Natural killer cell treated with Interleukin-12 subunit alpha and Interleukin-12 subunit beta and Interleukin-15 and Interleukin-18, amount 100 ng/mL, for 72 hours (primary cell): ENCODE data around the gene DUSP5. TPM values are rescaled to one million over a fixed set of nuclear protein-coding genes. Genes with fewer than 3 reads are reported as not detected.

Experiments
- ATAC-seq, 2 donors: fragments of 150-1000 bp; cut with Tn5 transposase in 1 of 2; sonication (Bioruptor Pico), chemical (Tn5 transposase) in 1 of 2; 2 replicates each; pipeline ENCODE4 v1.10.0; 2021
- DNase-seq: peaks from one replicate; pipeline ENCODE4 v3.0.0; 2022; ENCODE audit warnings: low spot score
- H3K27ac Mint-ChIP-seq, 2 donors: 1 replicate in 1 of 2; 2 replicates in 1 of 2; pipeline ENCODE4 v1.8.0; 2022; ENCODE audit warnings: mixed read lengths in 2 of 2, mild to moderate bottlenecking in 1 of 2, moderate library complexity in 1 of 2
- H3K27me3 Mint-ChIP-seq, 2 donors: 1 replicate in 1 of 2; 2 replicates in 1 of 2; pipeline ENCODE4 v1.8.0; 2022; ENCODE audit warnings: mixed read lengths in 2 of 2
- H3K36me3 Mint-ChIP-seq: one replicate; pipeline ENCODE4 v1.8.0; 2022; ENCODE audit warnings: mixed read lengths
- H3K4me1 Mint-ChIP-seq, 2 donors: 1 replicate in 1 of 2; 2 replicates in 1 of 2; pipeline ENCODE4 v1.8.0; 2022; ENCODE audit warnings: low read depth in 2 of 2, mixed read lengths in 2 of 2, mild to moderate bottlenecking in 1 of 2
- H3K4me3 Mint-ChIP-seq: one replicate; pipeline ENCODE4 v1.8.0; 2022; ENCODE audit warnings: mixed read lengths
- H3K9me3 Mint-ChIP-seq: 2 replicates; pipeline ENCODE4 v1.8.0; 2022; ENCODE audit warnings: mixed read lengths
- total RNA-seq, 2 donors: library from RNA; stranded (reverse); gene quantifications; one replicate each; pipeline ENCODE4 v1.2.3, GENCODE V29; 2022

Gene DUSP5
- total RNA-seq, 2 donors from 2014 or later, result 159 to 311 TPM

DNA sequence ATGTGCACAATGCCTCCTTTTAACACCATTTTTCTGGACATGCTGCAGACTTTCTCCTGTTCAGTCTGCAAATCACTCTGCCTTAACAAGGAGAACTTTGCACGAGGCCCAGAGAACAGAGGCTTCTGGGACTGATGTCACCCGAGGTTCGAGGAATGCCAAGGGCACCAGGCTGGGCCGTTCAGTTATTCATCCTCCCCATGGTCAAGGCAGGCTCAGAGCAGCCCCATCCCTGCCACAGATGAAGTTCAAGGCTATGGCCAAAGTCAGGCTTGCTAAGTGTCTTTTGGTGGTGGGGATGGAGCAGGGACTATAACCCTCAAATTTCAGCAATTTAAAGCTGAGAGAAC, 9.4 kb upstream of the DUSP5 start:
- ATAC-seq (peak in 1 of 2 donors; percentile 36), DNase-seq (no peak)
- Mint-ChIP-seq H3K4me1 (peaks cover 23 to 29% of the 10 kb centered on the region in 2 donors), H3K4me3 (no peak overlapping the region), H3K36me3 (no peaks in the 10 kb centered on the region), H3K27ac (no peak overlapping the region), H3K27me3 (peaks cover 0 to 3% of the 10 kb centered on the region in 2 donors), H3K9me3 (no peaks in the 10 kb centered on the region)

DNA sequence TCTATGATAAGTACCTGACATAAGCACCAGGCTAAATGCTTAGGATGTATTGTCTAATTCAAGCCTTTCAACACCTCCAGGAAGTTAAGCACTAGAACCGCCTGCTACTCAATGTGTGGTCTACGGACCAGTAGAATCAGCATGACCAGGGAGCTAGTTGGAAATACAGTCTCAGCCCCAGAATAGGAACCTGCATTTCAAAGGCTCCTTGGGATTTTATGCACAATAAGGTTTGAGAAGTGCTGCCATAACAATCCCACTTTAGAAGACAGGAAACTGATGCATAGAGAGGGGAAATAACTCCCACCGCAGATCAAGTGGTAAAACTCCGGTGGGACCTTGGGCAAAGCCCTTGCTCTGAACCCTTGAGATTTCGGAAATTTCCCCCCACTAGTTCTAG, 8.8 kb upstream of the DUSP5 start:
- Mint-ChIP-seq H3K4me1 (peaks cover 27 to 34% of the 10 kb centered on the region in 2 donors), H3K27ac (peak overlapping the region in 1 of 2 donors; percentile 37), H3K36me3 (peaks cover 3% of the 10 kb centered on the region), H3K9me3 (no peaks in the 10 kb centered on the region), H3K4me3 (no peak overlapping the region), H3K27me3 (peaks cover 0 to 3% of the 10 kb centered on the region in 2 donors)
- no peak for DNase-seq
- no peak for ATAC-seq

DNA sequence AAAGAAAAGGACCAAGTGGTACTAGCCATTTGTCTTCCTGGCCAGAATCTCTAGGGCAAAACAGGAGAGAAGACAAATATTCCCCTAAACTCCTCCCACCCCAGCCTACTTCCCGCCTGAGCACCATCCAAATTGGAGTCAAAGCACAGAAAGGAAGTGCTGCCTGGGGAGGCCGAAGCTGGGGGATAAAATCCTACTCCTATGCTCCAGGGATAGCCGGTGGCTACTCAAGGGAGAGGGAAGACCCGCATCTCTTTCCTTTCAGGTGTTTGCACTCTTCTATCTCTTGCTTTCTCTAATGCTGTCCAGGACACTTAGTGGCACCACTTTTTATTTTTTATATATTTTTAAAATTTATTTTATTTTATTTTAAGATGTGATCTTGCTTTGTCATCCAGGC, 7.1 kb upstream of the DUSP5 start:
- DNase-seq (no peak), ATAC-seq (no peak)
- H3K4me3 Mint-ChIP-seq, result no peak overlapping the region
- H3K4me1 Mint-ChIP-seq, result peaks cover 32 to 41% of the 10 kb centered on the region in 2 donors
- H3K27me3 Mint-ChIP-seq, result peaks cover 0 to 3% of the 10 kb centered on the region in 2 donors
- no peak overlapping the region for H3K27ac Mint-ChIP-seq
- H3K36me3 Mint-ChIP-seq, result peaks cover 7% of the 10 kb centered on the region
- no peaks in the 10 kb centered on the region for H3K9me3 Mint-ChIP-seq

DNA sequence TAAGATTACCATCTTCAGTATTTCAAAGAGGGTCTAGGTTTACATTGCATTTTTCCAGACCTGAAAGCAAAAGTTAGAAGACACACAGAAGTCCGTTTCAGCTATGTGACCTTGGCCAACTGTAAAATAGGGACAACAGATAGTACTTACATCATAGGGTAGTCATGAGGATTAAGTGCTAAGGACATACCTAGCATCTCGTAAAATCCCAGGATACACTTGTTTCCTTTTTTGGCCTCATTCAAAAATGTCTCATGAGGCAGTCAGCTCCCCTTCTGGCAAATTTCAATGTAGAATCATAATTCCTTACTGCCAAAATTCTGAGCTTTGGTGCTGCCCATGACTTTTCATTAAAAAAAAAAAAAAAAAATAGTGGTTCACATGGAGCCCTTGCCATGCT, 6.4 kb upstream of the DUSP5 start:
- ATAC-seq (no peak), DNase-seq (no peak)
- H3K36me3 Mint-ChIP-seq, result peaks cover 7% of the 10 kb centered on the region
- no peak overlapping the region for H3K27ac Mint-ChIP-seq
- peaks cover 39 to 48% of the 10 kb centered on the region in 2 donors for H3K4me1 Mint-ChIP-seq
- H3K4me3 Mint-ChIP-seq, result no peak overlapping the region
- H3K9me3 Mint-ChIP-seq, result no peaks in the 10 kb centered on the region
- peaks cover 0 to 3% of the 10 kb centered on the region in 2 donors for H3K27me3 Mint-ChIP-seq

DNA sequence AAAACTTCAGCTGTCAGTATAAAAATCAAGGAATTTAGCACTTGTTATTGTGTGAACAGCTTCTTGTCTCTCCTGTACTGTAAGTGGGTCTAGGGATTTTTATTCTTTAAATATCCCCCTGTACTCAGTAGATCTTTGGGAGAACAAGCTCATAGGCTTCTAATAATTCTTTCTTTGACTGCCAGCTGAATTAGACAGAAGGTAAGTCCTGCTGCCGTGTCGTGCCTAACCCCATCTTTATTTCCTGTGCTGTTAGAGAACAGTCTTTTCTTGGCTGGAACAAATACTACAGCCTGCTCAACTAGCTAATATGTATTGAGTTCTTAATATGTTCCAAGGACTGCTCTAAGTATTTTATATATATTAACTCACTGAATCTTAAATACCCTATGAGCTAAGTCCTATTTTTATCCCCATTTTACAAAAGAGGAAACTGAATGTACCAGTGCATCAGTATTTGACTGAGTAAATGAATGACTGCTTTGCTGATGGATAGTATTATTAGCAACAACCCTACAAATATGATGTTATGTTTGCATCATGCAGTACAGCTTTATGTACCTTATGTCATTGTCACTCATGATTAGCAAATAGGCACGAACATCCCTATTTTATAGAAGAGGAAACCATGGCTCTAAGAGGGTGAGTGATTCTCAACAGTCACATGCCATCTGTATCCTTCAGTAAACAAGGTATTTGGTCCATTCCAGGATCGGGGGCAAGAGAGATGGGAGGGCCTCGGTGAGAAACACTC, 5.5 kb upstream of the DUSP5 start:
- H3K9me3 Mint-ChIP-seq, result no peaks in the 10 kb centered on the region
- no peak overlapping the region for H3K4me3 Mint-ChIP-seq
- peak overlapping the region; percentile 0 to 36 for H3K27ac Mint-ChIP-seq
- H3K4me1 Mint-ChIP-seq, result peaks cover 43 to 55% of the 10 kb centered on the region in 2 donors
- H3K36me3 Mint-ChIP-seq, result peaks cover 7% of the 10 kb centered on the region
- DNase-seq, result no peak
- H3K27me3 Mint-ChIP-seq, result no peaks in the 10 kb centered on the region
- no peak for ATAC-seq

DNA sequence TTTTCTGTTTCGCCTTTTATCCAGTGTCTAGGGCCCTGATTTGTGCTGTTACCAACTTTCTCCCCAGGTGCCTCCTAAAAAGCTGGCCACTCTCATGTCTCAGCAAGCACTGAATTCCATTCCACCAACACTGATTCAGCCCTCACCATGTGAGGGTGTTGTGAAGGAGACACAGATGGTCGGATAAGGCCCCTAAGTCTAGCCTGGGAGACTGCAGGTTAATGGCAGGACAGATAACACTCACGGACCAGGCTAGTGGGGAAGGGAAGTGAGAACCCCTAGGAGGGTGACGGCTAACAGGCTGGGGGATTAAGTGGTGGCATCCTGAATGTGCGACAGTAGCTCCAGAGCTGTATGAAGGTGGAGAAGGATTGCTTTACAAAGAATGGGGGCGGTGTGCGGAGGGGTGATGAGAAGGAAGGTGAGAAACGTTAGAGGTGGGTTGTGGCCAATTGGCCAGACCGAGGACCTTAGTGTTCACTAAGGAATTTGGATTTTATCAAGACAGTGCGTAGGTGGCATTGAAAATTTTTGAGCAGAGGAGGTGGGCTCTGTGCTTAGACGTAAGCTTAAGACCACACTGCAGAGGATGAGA, 3.8 kb upstream of the DUSP5 start:
- Mint-ChIP-seq H3K36me3 (peaks cover 11% of the 10 kb centered on the region), H3K4me1 (peaks cover 33 to 50% of the 10 kb centered on the region in 2 donors), H3K27me3 (no peaks in the 10 kb centered on the region), H3K4me3 (peak overlapping the region; percentile 33), H3K27ac (peak overlapping the region in 1 of 2 donors; percentile 40), H3K9me3 (no peaks in the 10 kb centered on the region)
- no peak for ATAC-seq
- no peak for DNase-seq

DNA sequence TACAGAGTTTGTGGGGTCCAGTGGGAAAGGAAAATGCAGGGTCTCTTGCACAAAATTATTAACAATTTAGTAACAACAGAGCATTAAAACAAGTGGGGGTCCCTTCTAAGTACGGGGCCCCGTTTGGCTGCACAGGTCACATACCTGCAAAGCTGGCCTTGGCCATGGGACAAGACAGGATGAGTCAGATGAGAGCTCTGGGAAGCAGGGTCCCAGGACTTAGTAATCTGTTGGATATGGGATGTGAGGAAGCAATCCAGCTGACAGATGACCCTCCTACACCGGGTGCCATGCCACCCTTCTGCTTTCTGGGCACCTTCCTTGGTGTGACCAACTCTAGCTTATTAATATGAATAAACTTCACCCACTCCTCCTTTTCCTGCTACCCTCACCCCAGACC, 3.2 kb upstream of the DUSP5 start:
- Mint-ChIP-seq H3K4me1 (peaks cover 33 to 50% of the 10 kb centered on the region in 2 donors), H3K4me3 (peak overlapping the region; percentile 33), H3K27ac (no peak overlapping the region), H3K9me3 (no peaks in the 10 kb centered on the region), H3K27me3 (no peaks in the 10 kb centered on the region), H3K36me3 (peaks cover 17% of the 10 kb centered on the region)
- DNase-seq (no peak), ATAC-seq (no peak)

DNA sequence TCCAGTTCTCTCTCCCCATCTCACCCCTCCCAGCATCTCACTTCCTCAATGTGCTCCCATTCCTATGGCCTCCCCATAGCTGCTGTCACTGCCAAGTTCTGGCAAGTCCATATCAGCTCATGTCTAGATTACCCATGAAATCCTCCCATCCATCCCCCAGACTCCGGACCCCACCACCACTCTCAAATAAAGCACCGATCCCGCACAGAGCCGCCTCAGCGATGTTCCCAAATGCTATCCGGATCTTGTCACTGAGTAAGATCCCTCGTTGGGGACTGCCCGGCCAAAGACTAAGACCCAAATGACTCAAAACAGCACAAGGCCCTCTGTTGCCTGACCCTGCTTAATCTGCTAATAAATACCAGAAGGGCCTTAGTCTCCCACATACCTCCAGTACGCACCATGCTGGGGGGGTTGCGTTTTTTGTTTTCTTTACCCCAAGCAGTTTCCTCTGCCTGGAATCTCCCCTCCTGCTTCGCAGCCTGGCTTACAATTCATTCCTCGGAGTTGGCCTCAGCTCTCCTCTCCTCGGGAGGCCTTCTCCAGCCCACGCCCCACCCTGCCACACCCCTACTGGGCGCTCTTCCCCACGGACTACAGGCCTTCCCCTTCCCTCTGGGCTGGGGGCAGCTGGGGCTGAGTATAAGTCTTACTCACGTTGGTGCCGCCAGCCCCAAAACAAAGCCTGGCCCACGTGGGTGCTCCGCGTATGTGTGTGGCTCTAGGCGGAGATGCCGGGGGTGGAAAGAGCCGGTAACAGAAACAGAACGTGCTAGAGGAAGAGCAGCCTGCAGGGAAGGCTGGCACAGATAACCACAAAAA, 1.8 kb upstream of the DUSP5 start:
- Mint-ChIP-seq H3K27me3 (no peaks in the 10 kb centered on the region), H3K4me1 (peaks cover 42 to 63% of the 10 kb centered on the region in 2 donors)
- peak in 1 of 2 donors; percentile 3 for ATAC-seq

DNA sequence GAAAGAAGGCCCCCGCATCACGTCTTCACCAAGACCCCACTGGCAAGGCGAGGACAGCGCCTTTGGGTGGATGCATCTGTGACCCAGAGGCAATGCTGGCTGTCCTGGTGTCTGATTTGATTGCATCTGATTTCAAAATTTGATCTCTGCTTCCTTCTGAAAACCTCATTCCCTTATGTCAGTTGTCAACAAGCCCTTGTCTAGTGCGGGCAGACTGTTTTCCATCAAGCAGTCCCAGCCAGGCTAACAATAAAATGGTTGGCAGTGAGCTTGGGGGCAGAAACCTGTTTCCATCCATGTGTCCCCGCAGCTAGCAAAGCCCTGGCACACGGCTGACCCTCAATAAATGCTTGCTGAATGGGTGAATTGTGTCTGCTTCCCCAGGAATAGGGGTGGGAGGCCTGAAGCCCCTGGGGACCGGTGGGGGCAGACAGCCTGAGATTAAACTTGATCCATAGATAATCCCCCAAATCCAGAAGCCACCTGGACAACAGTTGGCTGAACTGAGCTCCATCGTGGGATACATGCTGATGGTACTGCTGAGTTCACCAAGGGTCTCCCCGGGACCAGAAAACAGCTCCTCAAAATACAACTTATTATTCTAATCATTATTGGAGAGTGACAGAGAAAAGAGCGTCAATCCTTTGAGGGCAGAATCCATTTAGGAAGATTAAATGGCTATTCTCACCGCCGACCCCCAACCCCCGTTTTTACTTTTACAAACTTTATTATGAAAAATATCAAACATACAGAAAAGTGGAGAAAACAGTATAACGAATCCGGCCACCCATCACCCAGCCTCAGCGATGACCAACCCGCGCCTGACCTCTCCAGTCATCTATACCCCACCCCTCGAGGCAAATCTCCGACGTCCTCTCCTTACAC, 912 bp upstream of the DUSP5 start:
- no peak for DNase-seq
- Mint-ChIP-seq H3K9me3 (no peaks in the 10 kb centered on the region), H3K4me3 (peak overlapping the region; percentile 98), H3K36me3 (peaks cover 40% of the 10 kb centered on the region), H3K27me3 (no peaks in the 10 kb centered on the region), H3K4me1 (peaks cover 49 to 72% of the 10 kb centered on the region in 2 donors), H3K27ac (peak overlapping the region; percentile 96 to 99)
- no peak for ATAC-seq

More for the DNA sequence above, 1.8 kb upstream of the DUSP5 start:
- H3K36me3 Mint-ChIP-seq, result peaks cover 31% of the 10 kb centered on the region
- H3K27ac Mint-ChIP-seq, result peak overlapping the region; percentile 96 to 99
- no peak for DNase-seq
- peak overlapping the region; percentile 98 for H3K4me3 Mint-ChIP-seq
- H3K9me3 Mint-ChIP-seq, result no peaks in the 10 kb centered on the region

DNA sequence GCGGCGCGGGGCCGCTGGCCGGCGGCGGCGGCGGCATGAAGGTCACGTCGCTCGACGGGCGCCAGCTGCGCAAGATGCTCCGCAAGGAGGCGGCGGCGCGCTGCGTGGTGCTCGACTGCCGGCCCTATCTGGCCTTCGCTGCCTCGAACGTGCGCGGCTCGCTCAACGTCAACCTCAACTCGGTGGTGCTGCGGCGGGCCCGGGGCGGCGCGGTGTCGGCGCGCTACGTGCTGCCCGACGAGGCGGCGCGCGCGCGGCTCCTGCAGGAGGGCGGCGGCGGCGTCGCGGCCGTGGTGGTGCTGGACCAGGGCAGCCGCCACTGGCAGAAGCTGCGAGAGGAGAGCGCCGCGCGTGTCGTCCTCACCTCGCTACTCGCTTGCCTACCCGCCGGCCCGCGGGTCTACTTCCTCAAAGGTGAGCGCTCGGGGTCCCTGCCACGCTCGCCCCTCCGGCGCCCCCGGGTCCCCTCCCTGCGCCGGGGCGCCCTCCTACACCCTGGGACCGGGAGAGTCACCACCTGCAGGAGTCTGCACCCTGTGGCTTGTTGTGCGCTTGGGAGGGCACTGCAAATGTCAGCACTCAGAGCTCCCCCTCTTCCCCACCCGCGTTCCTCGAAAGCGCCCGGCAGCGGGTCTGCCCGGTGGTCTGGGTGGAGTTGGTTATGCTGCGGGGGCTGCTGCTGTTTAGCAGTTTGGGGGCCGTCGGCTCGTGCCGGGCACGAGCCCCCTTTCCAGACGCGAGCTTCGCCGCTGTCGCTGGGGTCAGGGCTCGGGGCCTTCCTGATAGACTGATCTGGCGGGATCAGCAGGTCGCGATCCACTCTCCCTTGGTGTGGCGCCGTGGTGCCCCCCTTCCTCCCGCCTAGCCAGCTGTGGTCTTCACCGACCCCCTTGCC, 627 bp downstream of the DUSP5 start:
- H3K4me1 Mint-ChIP-seq, result peaks cover 58 to 74% of the 10 kb centered on the region in 2 donors
- peaks cover 52% of the 10 kb centered on the region for H3K36me3 Mint-ChIP-seq
- no peaks in the 10 kb centered on the region for H3K27me3 Mint-ChIP-seq
- peak overlapping the region; percentile 97 to 99 for H3K27ac Mint-ChIP-seq
- H3K4me3 Mint-ChIP-seq, result peak overlapping the region; percentile 99
- peak in 1 of 2 donors; percentile 42 for ATAC-seq
- no peaks in the 10 kb centered on the region for H3K9me3 Mint-ChIP-seq
- no peak for DNase-seq

DNA sequence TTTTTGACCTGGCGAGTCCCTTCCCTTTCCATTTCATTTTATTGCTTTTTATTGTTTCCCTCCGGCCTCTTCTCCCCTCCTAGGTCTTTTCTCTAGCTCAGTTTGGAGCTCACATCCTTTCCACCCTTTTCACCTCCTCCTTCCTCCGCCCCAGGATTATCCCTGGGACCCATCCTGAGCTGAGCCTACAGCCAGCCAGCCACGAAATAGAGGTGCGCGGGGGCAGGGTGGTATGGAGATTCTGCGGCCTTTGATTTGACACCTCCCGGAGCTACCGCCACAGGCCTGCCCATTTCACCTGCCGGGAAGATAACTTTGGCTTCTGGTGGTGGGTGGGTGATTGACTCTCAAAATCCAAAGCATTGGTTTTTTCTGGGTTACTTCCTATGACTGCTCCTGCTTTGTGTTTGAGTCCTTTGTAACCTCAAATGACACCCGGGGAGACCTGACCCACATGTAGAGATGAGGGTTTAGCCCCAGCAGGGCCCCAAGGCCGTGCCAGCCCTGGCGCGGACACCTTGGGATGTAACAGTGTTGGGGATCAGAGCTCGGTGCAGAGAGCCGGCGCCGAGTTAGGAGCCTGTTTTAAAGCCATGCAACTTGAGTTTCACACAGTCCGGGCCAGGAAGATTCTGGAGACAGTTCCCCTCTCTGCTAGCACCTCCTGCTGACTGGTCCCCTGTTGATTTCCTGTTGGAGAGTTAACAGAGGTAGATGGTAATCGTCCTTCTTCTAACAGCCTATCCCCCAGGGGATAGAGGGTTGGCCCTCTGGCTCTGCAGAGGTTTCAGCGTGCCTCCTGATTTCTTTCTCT, 1.5 kb downstream of the DUSP5 start:
- Mint-ChIP-seq H3K4me3 (peak overlapping the region; percentile 99), H3K27me3 (no peaks in the 10 kb centered on the region), H3K9me3 (no peaks in the 10 kb centered on the region), H3K27ac (peak overlapping the region; percentile 97 to 98), H3K36me3 (peaks cover 55% of the 10 kb centered on the region), H3K4me1 (peaks cover 60 to 75% of the 10 kb centered on the region in 2 donors)
- DNase-seq (no peak), ATAC-seq (peak in 1 of 2 donors; percentile 13)
